Ectodermal cell (in vitro differentiated cells): ENCODE measurements around the gene FAM20C.

Experiments used
- H3K27ac ChIP-seq: 2 replicates; pipeline ENCODE4 v1.7.0; 2013; ENCODE audit warnings: mild to moderate bottlenecking, low read depth, low read length; ENCODE audit not compliant: insufficient read depth, poor library complexity, severe bottlenecking
- H3K27me3 ChIP-seq: 2 replicates; pipeline ENCODE4 v1.7.0; 2013; ENCODE audit warnings: mild to moderate bottlenecking, low read length; ENCODE audit not compliant: insufficient read depth, control insufficient read depth, poor library complexity, severe bottlenecking
- H3K36me3 ChIP-seq: one replicate; pipeline ENCODE4 v1.7.0; 2013; ENCODE audit warnings: low read length; ENCODE audit not compliant: control insufficient read depth, insufficient read depth
- H3K4me1 ChIP-seq: one replicate; pipeline ENCODE4 v1.7.0; 2013; ENCODE audit warnings: low read length; ENCODE audit not compliant: control insufficient read depth, insufficient read depth
- H3K4me3 ChIP-seq: 2 replicates; pipeline ENCODE4 v1.7.0; 2013; ENCODE audit warnings: low read depth, low read length, control low read depth; ENCODE audit not compliant: insufficient read depth
- H3K9me3 ChIP-seq: 2 replicates; pipeline ENCODE4 v1.7.0; 2013; ENCODE audit warnings: mild to moderate bottlenecking, low read length, moderate library complexity; ENCODE audit not compliant: control insufficient read depth
- WGBS, 2 experiments: methylation state at CpG; one replicate each; pipeline ENCODE4 v1.1.7; 2013; ENCODE audit warnings: missing lambda C conversion rate in 2 of 2; 5-methylcytosine and 5-hydroxymethylcytosine counted together

FAM20C gene

GRCh38 chr7:167090-167855, 25.1 kb upstream of the FAM20C start:
- no peaks in the 10 kb centered on the region for H3K9me3 ChIP-seq
- H3K27ac ChIP-seq: no peak overlapping the region
- 87% methylated on average over 25 of the region's 25 CpGs for WGBS, 2 experiments
- no peaks in the 10 kb centered on the region for H3K36me3 ChIP-seq
- H3K4me3 ChIP-seq: no peak overlapping the region
- H3K4me1 ChIP-seq: no peaks in the 10 kb centered on the region
- no peaks in the 10 kb centered on the region for H3K27me3 ChIP-seq

GRCh38 chr7:167976-168791, 24.2 kb upstream of the FAM20C start:
- Histone ChIP-seq H3K27ac (no peak overlapping the region), H3K27me3 (no peaks in the 10 kb centered on the region), H3K9me3 (no peaks in the 10 kb centered on the region), H3K4me1 (no peaks in the 10 kb centered on the region), H3K36me3 (no peaks in the 10 kb centered on the region), H3K4me3 (no peak overlapping the region)
- 92 to 93% methylated on average over 31 of the region's 31 CpGs for WGBS, 2 experiments

- H3K9me3 ChIP-seq: no peaks in the 10 kb centered on the region
- no peaks in the 10 kb centered on the region for H3K36me3 ChIP-seq
- H3K4me1 ChIP-seq: peaks cover 3% of the 10 kb centered on the region
- no peak overlapping the region for H3K27ac ChIP-seq
- 93 to 94% methylated on average over 33 of the region's 33 CpGs for WGBS, 2 experiments
- H3K4me3 ChIP-seq: no peak overlapping the region
- no peaks in the 10 kb centered on the region for H3K27me3 ChIP-seq
These were observed 22.8 kb upstream of the FAM20C start for GRCh38 chr7:169276-170172.

GRCh38 chr7:170551-171363, 21.6 kb upstream of the FAM20C start:
- H3K9me3 ChIP-seq: no peaks in the 10 kb centered on the region
- H3K27ac ChIP-seq: no peak overlapping the region
- H3K27me3 ChIP-seq: no peaks in the 10 kb centered on the region
- 94% methylated on average over 31 of the region's 31 CpGs for WGBS, 2 experiments
- H3K36me3 ChIP-seq: no peaks in the 10 kb centered on the region
- H3K4me1 ChIP-seq: peaks cover 3% of the 10 kb centered on the region
- H3K4me3 ChIP-seq: no peak overlapping the region

GRCh38 chr7:171364-171904, 20.9 kb upstream of the FAM20C start:
- 84 to 86% methylated on average over 27 of the region's 27 CpGs for WGBS, 2 experiments
- Histone ChIP-seq H3K4me1 (peaks cover 3% of the 10 kb centered on the region), H3K27me3 (no peaks in the 10 kb centered on the region), H3K36me3 (no peaks in the 10 kb centered on the region), H3K9me3 (no peaks in the 10 kb centered on the region), H3K27ac (no peak overlapping the region), H3K4me3 (no peak overlapping the region)

- H3K27me3 ChIP-seq: no peaks in the 10 kb centered on the region
- peaks cover 3% of the 10 kb centered on the region for H3K4me1 ChIP-seq
- no peaks in the 10 kb centered on the region for H3K36me3 ChIP-seq
- WGBS, 2 experiments: 93 to 94% methylated on average over 16 of the region's 16 CpGs
- no peak overlapping the region for H3K4me3 ChIP-seq
- H3K9me3 ChIP-seq: no peaks in the 10 kb centered on the region
- H3K27ac ChIP-seq: no peak overlapping the region
These were observed 20.4 kb upstream of the FAM20C start for GRCh38 chr7:171912-172515.

- no peaks in the 10 kb centered on the region for H3K36me3 ChIP-seq
- no peak overlapping the region for H3K4me3 ChIP-seq
These were observed 19.0 kb upstream of the FAM20C start for GRCh38 chr7:173209-173918.

GRCh38 chr7:174716-175115, 17.7 kb upstream of the FAM20C start:
- no peaks in the 10 kb centered on the region for H3K27me3 ChIP-seq
- WGBS, 2 experiments: 91 to 95% methylated on average over 2 of the region's 2 CpGs
- H3K4me1 ChIP-seq: peaks cover 3% of the 10 kb centered on the region
- no peak overlapping the region for H3K4me3 ChIP-seq
- H3K36me3 ChIP-seq: no peaks in the 10 kb centered on the region
- no peaks in the 10 kb centered on the region for H3K9me3 ChIP-seq
- no peak overlapping the region for H3K27ac ChIP-seq

More at GRCh38 chr7:173209-173918, 19.0 kb upstream of the FAM20C start:
- Histone ChIP-seq H3K4me1 (peaks cover 3% of the 10 kb centered on the region), H3K9me3 (no peaks in the 10 kb centered on the region), H3K27me3 (no peaks in the 10 kb centered on the region), H3K27ac (no peak overlapping the region)
- WGBS, 2 experiments: 84 to 86% methylated on average over 29 of the region's 29 CpGs
